GDM1 (cell line): ENCODE data around the gene PACRG.

Source experiments
- DNase-seq: peaks from one replicate; lab custom pipeline; 2025; lab: John Stamatoyannopoulos, UW

PACRG gene

GRCh38 chr6:163085861-163086623 is 358.3 kb downstream of the PACRG start:
- DNase-seq: no peak

- DNase-seq: no peak
These were observed 358.8 kb downstream of the PACRG start for GRCh38 chr6:163086624-163086920.

DNA sequence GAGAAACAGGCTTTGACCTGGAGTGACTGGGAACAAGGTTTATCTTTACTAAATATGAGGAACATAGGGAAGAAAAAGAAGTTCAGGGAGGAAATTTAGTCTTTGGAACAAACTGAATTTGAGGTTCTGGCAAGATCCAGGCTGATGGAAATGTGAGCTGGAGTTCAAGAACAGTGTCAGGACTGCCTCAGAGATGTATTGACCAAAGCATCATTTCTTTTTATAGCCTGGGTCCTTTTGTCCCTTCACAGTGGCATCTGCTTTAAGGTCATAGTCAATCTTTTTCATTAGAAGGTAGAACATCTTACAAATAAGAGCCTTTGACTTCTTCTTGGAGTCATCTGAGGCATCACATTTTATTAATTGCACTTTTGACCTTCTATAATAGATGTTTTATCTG is 360.2 kb downstream of the PACRG start:
- DNase-seq: no peak

DNA sequence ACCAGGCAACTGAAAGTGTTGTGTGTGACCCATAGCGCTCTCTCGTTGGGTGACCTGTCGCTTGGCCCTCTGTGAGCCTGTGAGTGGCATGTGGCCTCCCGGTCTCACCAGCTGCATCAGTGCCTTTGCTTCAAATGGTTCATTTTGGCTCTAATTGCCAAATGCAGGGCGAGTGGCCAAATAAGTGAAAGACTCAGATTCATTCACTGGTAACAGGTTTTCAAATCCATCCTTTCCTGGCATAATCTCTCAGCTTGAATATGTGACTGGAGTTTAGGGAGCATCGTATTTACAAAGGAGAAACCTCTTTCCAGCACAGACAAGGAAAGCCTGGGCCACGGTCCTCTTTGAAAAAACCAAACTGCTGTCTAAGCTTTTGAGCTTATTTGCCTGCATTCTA is 365.1 kb downstream of the PACRG start:
- no peak for DNase-seq

GRCh38 chr6:163094881-163095280 is 367.1 kb downstream of the PACRG start:
- no peak for DNase-seq

DNA sequence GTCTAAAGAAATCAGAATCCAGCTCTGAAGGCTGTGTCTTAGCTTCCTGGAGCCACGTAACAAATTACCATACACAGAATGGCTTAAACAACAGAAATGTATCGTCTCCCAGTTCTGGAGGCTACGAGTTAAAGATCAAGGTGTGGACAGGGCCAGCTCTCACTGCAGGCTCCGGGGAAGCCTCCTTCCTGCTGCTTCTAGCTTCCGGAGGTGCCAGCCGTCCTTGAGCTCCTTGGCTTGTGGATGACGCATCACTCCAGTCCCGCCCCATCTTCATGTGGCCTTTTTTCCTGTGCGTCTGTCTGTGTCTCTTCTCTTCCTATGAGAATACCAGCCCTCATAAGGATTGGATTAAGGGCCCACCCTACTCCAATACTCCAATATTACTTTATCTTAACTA is 367.6 kb downstream of the PACRG start:
- no peak for DNase-seq

GRCh38 chr6:163098827-163099479 is 371.2 kb downstream of the PACRG start:
- DNase-seq: no peak

- no peak for DNase-seq
These were observed 371.9 kb downstream of the PACRG start for GRCh38 chr6:163099621-163100171.

DNA sequence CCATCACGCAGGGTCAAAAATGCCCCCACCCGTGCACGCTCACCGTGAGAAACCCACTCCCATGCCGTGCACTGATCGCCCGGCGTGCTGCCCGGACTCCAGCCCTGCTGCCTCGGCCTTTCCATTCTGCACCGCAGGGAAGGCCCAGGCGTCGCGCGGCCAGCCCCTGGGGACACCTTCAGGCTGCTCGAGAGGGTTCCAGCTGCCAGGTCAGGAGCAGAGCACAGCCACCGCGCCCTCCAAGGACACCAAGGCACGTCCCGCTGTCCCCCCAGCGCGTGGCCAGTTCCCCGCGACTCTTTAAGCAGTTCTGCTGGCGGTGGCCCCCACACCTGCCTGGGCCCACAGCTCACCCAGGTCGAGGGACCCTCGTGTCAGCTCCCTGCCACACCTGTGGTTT is 372.5 kb downstream of the PACRG start:
- DNase-seq: no peak

GRCh38 chr6:163113358-163113962 is 385.7 kb downstream of the PACRG start:
- DNase-seq: no peak

DNA sequence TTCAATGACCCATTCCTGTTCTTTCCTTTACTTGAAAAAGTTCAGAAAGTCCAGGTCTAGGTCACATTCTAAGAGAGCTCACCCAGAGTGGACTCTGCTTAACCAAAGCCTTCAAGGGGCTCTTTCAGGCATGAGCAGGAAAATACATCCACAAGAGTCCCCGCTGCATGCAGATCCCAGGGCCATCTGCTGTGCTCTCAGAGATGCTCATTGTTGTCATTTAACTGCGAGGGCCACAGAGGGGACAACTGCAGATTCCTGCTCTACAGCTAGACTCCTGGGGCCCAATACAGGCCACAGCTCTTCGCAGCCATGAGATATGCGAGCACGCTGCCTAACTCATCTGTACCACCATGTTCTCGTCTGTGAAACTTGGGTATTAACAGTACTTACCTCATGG is 391.2 kb downstream of the PACRG start:
- no peak for DNase-seq

DNA sequence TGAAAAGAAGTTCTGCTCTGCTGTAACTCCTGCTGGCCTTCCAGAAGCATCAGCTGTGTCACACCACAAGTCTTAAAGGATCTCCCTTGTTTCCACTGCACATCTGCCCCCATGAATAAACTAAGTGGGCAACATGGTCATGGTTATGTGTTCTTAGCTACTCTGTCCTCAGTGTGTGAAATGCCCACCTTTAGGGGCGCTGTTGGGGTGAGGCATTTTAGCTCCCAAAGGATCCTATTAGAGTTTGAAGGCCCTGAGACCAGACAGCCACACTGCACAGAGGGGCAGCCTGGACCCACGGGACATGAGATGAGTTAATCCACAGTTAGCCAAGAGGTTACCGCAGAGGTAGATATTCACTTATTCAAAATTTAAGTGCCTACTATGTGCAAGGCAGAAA is 392.4 kb downstream of the PACRG start:
- no peak for DNase-seq

GRCh38 chr6:163121270-163121669 is 393.5 kb downstream of the PACRG start:
- DNase-seq: no peak

- no peak for DNase-seq
These were observed 394.6 kb downstream of the PACRG start for GRCh38 chr6:163122365-163122764.

DNA sequence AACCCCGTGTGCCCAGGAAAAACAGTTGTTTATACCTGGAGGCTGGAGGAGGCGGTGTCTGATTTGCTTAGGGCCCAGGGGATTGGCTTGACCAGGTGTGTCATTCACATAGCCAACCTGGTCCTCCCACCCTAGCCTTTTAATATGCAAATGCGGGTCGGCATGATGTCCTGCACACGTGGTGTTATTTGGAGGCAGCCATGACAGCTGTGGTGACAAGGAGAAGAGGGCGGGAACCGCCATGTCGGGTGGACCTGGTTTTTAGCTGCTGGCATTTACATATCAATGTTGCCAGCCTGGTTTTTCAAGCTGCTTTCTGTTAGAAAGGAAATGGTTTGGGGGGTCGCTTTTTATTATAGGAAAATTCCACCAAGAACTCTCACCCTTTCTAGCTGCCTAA is 395.3 kb downstream of the PACRG start:
- no peak for DNase-seq

- no peak for DNase-seq
These were observed 399.0 kb downstream of the PACRG start for GRCh38 chr6:163126741-163127140.

- no peak for DNase-seq
These were observed 399.8 kb downstream of the PACRG start for GRCh38 chr6:163127587-163127986.

DNA sequence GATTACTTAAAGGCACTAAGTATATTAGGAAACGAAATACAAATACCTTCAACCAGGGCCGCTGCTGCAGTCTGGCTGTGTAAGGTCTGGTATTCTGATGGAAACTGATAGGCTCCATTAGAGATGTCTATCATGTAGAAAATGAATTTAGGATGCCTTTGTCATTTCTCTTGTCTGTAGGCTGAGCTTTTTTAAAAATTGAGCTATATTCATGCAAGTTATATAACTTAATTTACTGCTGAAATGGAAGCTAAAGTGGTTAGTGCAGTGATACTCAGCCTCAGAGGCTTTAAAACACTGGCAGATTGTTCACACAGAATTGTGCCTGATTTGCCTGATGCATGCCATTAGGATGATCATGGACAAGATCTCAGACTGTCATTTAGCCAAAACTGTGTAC is 400.6 kb downstream of the PACRG start:
- no peak for DNase-seq

- DNase-seq: no peak
These were observed 404.4 kb downstream of the PACRG start for GRCh38 chr6:163132050-163132750.

- DNase-seq: no peak
These were observed 405.2 kb downstream of the PACRG start for GRCh38 chr6:163133017-163133416.

GRCh38 chr6:163133691-163134090 is 405.9 kb downstream of the PACRG start:
- DNase-seq: no peak

DNA sequence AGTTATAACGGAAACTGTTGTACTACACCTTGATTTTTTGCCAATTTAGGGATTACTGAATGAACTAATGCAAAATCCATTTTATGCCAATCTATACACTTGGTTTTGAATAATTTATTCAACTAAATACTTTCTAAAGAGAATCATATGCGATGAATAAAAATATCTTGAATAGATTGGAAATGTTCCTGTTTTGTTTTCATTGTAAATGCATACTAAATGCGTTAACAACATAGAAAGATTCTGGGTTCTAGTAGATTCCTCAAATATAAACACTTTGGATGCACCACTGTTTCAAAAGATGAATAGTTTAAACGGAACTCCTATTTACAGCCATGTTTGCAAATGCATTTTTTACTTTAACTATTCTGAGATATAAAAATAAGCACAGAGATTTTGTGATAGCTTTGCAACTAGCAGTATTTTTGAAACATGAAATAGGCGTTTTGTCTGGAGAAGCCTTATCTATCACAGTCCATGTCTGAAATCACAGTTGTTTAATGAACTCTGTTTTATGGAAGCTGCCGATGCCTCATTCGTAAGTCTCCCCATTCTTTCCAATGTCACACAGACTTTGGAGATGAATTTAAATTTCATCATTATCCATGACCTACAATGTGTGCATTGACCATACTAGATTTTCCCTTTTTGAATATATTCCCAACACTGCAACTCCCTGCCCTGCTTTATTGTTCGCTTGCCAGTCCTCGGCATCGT is 409.1 kb downstream of the PACRG start:
- no peak for DNase-seq
